NCI-H2081 treated with DMSO at 0.1 percent for 48 hours (cell line): ENCODE data around the gene FEN1.

Experiments used
- DNase-seq: peaks from one replicate; lab custom pipeline; 2025; lab: John Stamatoyannopoulos, UW

The FEN1 gene, protein sequence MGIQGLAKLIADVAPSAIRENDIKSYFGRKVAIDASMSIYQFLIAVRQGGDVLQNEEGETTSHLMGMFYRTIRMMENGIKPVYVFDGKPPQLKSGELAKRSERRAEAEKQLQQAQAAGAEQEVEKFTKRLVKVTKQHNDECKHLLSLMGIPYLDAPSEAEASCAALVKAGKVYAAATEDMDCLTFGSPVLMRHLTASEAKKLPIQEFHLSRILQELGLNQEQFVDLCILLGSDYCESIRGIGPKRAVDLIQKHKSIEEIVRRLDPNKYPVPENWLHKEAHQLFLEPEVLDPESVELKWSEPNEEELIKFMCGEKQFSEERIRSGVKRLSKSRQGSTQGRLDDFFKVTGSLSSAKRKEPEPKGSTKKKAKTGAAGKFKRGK

DNA sequence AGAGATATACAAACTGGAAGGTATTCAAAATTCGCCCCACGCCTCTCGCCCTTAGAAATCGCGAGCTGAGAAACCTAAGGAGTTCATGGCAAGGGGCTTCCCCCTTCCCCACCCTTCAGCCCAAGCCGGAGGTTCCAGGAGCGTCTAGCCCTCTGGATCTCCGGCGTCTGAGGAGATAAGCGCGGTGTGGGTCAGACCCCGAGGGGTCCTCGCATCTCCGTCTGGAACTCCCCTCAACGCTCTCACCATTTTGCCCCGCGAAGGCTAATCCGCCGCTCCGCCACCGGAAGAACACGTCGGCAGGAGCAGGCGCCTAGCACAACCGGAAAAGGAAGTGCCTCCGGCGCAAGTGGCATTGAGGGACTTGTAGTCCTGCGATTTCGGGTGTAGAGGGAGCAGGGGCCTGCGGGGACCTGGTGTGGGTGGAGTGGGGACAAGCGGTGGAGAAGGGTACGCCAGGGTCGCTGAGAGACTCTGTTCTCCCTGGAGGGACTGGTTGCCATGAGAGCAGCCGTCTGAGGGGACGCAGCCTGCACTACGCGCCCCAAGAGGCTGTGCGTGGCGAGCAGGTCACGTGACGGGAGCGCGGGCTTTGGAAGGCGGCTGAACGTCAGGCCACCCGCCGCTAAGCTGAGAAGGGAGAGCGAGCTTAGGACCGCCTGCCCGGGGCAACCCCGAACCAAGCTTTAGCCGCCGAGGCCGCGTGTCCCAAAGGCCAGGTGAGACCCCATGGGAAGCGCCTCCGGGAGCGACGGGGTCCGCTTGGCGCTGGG is at the start of gene FEN1, which contains the start of gene TMEM258:
Gene FEN1 (plus strand): TSS at position 602 of the 773 bp plus-strand sequence. CDS start 2,451 bp downstream, outside the sequence.
Gene TMEM258 (minus strand): TSS at position 290 of the 773 bp plus-strand sequence. CDS start 41 bp downstream, at position 249.
- DNase-seq, result peak; percentile 88

DNA sequence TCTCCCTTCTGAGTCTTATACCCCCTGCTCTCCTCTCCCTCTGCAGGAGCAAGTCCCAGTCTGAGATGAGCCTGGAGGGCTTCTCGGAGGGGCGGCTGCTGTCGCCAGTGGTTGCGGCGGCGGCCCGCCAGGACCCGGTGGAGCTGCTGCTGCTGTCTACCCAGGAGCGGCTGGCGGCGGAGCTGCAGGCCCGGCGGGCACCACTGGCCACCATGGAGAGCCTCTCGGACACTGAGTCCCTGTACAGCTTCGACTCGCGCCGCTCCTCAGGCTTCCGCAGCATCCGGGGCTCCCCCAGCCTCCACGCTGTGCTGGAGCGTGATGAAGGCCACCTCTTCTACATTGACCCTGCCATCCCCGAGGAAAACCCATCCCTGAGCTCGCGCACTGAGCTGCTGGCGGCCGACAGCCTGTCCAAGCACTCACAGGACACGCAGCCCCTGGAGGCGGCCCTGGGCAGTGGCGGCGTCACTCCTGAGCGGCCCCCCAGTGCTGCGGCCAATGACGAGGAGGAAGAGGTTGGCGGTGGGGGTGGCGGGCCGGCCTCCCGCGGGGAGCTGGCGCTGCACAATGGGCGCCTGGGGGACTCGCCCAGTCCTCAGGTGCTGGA is 49.1 kb upstream of the FEN1 start:
- DNase-seq, result no peak

DNA sequence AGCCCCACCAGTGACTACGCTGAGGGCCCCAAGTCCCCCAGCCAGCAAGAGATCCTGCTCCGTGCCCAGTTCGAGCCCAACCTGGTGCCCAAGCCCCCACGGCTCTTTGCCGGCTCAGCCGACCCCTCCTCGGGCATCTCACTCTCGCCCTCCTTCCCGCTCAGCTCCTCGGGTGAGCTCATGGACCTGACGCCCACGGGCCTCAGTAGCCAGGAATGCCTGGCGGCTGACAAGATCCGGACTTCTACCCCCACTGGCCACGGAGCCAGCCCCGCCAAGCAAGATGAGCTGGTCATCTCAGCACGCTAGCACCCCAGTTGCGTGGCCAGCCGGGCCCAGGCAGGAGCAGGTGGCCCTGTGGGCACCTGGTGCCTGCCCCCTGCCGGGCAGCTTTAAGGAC is 48.5 kb upstream of the FEN1 start:
- DNase-seq, result no peak

DNA sequence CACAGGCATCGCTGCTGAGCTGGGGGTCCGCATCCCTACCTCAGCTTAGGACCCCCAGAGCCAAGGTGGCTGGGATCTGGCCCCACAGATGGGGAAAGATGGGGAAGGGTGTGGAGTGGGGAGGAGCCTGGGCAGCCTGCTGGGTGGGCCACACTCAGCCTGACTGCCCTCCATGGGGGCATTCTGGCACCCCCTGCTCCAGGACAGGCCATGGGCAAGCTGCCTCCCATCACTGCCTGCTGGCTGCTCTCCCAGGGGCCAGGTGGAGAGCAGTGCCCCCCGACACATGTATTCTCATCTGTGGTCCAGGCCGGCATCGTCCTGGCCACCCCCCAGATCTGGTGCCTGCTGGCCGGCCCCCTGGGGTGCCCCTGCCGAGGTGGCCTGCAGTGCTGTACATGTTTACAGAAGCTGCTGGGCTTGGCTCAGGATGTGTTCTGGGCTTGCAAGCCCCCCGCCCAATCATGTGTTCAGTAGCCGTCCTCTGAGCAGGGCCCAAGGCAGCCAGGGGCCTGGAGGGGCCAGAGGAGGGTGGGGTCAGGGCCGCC is 48.0 kb upstream of the FEN1 start:
- no peak for DNase-seq

DNA sequence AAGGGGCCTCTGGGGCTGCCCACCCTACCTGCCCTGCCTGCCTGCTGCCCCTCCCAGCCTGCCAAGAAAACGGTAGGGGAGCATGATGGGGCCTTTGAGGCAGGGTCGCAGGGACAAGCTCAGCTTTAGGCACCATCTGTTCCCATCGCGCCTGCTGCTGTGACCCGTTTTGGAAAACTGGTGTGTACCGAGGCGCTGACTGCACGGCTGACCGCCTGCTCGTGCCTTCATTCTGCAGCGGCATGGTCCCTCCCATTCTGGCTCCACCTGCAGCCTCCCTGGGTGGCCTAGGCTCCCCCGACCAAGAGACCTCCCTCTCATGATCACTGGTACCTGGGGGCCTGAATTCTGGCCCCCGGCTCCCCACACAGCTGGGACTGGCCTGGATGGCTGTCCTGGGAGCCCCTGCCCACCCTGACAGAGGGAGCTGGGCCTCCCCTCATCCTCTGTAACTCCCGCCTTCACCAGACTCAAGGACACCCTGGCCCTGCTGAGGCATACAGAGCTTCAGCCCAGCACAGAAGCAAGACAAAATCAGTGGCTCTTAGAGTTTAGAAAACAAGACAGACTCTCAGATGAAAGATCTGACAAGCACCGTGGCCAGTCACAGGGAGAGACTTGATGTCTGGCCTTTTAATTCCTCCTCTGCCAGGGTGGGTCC is 46.8 kb upstream of the FEN1 start:
- DNase-seq, result no peak

DNA sequence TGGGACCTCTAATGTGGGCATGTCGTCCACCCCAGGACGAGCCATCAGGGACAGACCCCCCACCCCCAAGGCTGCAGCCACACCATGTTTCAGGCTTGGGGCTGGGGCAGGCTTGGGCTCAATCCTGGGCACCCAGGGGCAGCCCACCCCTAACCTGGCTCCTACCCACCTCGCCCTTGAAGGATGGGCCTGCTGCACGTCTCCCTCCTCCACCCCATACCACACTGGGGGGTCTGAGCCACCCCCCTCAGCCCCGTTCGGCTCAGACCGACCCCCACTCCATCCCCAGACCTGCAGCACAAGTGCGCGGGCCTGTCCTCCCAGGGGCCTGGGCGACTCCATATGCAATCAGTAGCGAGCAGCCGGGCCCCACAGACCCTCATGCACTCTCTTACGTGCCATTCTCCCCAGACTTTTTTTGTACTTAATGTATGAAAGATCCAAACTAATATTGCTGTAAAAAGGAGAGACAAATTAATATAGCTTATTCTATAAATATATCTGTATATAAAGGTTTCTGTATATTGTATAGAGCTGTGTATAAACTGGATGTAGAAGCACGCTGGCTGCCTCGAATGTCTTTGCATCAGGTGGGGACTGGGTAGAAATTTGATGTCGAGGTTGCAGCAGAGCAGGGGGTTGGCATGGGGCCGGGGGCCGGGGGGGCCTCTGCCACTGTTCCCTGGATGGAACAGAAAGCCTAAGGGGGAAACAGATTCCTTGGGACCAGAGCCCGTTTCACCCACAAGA is 46.1 kb upstream of the FEN1 start:
- no peak for DNase-seq

DNA sequence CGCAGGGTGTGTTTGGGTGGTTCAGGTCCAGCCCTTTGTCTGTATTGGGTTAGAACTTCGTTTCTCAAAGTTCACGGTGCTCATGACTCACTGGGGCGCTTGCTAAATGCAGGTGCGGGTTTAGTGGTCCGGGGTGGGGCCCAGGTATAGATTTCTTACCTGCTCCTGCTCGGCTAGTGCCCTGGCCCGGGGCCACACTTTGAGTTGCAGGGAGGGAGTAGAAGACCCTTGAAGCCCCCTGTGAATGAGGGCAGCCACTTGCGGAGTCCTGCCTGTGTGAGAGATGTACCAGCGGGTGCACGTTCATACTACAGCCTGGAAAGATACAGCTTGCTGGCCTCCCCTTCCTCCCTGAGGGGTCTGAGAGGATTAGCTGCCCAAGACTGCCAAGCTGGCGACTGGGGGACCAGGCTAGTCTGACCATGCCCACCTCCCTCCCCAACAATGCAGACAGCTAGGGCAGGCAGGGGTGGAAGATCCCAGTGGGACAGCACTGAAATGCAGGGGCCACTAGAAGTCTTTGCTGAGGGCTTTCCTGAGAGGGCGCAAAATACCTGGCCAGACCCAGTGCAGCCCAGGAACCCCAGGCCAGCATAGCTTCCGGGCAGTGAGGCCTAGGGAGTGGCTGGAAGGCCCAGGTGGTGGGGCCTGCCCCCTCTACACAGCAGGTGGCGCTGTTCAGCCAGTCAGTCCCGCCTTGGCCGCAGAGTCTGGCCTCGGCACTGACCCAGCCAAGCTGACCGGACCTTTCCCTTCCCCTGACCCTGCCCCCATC is 45.3 kb upstream of the FEN1 start:
- no peak for DNase-seq

DNA sequence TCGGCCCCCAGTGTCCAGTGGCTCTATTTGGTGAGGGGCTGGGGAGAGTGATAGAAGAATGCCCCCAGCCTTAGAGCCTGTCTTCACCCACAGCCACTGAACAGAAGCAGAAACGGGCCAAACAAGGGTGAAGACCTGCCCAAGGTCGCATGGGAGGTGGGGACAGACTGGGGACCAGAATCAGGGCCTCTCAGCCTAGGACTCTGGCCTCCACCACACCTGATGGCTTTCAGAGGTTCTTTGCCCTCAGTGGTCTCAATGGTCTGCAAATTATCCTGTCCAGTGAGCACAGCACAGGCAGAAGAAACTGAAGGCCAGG is 44.8 kb upstream of the FEN1 start:
- no peak for DNase-seq

DNA sequence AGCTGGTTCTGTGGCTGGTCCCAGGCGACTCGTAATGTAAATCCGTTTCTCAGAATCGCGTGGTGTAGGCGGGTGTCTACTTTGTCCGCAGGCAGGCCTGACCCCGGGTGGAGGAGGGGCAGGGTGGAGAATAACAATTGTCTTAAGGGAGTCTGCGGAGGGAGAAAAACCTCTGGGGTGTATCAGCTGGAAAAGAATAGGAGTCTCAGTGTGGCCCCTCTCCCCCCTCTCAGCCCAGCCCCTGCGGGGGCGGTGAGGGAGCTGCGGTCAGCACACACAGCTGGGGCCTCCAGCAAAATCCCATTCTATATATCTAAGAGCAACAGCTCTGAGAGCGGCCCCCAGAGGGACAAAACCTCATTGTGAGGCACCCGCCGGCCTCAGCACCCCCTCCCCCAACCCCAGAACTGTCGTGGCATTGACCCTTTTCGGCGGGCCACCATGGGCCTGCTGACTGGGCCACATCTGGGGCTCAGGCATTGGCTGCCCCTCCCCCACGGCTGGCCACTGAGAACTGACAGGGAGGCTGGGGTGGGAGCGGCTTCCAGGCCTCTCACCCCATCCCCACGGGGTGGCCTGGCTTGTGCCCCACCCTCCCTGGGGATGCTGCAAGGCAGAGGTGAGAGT is 43.0 kb upstream of the FEN1 start:
- no peak for DNase-seq

DNA sequence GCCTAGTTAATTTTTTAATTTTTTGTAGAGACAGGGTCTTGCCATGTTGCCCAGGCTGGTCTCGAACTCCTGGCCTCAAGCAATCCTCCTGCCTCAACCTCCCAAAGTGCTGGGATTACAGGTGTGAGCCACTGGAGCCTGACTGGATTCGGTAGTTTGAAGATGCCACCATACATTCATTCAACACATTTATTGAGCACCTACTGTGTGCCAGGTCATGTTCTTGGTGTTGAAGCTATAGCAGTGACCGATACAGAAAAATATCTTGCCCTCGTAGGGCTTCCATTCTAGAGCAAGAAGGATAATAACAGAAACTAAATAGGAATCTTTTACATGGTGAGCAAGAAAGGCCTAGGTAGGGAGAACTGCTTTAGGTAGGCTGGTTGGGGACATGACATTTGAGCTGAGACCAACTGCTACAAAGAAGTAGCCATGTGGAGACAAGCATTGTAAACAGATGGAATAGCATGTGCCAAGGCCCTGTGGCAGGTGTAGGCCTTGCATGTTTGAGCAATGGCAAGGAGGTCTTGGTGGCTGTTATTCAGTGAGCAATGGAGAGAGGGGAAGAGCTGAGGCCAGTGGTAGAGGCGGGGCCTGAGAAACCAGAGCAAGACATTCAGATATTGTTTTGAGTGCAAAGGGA is 42.0 kb upstream of the FEN1 start:
- no peak for DNase-seq

DNA sequence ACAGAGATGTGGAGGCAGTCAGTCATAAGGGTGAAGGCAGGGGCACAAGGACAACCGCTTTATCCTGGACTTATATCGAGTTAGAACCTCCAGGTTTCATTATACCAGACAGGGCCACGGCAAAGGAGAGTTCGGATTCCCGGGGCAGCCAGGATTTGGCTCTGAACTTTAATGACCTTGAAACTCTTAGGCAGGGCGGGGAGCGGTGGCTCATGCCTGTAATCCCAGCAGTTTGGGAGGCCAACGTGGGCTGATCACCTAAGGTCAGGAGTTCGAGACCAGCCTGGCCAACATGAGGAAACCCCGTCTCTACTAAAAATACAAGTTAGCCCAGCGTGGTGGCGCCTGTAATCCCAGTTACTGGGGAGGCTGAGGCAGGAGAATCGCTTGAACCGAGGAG is 41.3 kb upstream of the FEN1 start:
- no peak for DNase-seq

DNA sequence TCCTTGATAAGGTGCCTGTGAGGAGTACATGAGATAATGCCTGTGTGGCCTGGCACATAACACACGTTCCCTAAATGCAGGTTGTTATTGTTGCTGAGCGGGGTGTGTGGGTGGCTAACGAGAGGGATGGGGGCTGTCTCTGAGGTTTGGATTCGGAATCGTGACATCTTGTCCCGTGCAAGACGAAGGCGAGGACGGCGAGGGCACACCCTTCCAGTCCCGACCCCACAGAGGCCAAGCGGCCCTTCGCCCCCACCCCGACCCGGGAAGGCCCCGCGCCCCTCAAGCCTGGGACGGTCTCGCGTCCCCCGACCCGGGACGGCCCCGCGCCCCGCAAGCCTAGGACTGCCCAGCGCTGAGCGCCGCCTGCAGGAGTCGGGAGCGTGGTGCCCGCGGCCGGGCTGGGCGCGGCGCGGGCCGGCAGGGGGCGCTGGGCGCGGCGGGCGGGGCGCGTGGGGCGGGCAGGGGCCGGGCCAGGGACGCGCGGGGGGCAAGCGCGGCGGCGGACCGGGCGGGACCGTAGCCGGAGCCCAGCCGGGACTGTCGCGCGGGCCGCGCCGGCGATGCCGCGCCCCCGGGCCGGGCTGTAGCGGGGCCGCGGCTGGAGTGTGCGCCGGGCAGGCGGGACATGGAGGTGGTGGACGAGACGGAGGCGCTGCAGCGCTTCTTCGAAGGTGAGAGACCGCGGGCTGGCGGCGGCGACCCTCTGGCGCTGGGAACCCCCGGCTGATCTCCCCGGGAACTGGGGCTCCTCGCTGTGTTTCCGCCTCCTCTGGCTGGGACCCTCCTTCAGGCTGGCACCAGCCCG is 40.4 kb upstream of the FEN1 start, which contains the start of gene MYRF:
Gene MYRF (plus strand): TSS at position 520 of the 808 bp plus-strand sequence. CDS start 109 bp downstream, at position 629.
- no peak for DNase-seq

DNA sequence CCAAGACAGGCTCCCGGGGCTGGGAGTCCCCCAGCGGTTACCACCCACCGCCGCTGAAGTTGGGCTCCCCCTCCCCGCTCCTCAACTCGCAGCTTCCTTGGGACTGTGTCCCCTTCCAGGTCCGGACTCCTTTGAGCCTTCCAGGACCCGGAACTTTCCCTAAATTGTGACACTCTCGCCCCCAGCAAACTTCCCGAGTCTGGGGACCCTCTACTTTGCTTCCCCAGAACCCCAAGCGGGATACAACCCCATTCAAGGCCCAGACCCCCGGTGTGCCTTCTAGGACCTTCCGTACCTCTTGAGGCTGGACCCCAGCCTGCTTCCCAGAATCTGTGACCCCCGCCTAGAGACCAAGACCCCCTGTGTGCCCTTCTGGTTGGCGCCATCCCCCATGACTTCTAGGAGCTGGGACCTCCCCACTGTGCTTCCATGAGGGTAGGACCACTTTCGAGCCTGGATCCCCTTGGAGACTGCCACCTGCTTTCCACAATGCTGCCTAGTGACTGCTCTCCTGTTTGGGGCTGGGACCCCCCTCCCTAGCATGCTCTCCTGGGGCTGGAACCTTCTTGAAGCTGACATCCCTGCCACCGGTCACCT is 39.7 kb upstream of the FEN1 start:
- no peak for DNase-seq

DNA sequence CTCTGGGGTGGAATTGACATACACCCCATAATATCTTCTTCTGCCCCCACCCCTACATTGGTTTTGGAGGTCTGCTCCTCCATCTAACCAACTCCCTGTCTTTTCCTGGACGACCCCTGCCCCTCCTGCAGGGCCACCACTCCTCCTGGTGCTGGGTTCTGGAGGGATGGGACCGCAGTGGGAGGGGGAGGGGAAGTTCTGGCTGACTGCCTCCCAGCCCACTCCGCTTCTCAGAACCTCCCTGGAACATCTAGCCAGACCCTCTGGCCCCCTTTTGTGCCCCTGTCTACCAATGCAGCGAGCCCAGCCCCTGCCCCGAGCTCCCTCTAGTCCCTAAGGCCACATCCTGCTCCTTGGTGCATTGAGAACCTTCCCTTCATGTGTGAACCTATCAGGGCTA is 39.0 kb upstream of the FEN1 start:
- DNase-seq, result no peak

DNA sequence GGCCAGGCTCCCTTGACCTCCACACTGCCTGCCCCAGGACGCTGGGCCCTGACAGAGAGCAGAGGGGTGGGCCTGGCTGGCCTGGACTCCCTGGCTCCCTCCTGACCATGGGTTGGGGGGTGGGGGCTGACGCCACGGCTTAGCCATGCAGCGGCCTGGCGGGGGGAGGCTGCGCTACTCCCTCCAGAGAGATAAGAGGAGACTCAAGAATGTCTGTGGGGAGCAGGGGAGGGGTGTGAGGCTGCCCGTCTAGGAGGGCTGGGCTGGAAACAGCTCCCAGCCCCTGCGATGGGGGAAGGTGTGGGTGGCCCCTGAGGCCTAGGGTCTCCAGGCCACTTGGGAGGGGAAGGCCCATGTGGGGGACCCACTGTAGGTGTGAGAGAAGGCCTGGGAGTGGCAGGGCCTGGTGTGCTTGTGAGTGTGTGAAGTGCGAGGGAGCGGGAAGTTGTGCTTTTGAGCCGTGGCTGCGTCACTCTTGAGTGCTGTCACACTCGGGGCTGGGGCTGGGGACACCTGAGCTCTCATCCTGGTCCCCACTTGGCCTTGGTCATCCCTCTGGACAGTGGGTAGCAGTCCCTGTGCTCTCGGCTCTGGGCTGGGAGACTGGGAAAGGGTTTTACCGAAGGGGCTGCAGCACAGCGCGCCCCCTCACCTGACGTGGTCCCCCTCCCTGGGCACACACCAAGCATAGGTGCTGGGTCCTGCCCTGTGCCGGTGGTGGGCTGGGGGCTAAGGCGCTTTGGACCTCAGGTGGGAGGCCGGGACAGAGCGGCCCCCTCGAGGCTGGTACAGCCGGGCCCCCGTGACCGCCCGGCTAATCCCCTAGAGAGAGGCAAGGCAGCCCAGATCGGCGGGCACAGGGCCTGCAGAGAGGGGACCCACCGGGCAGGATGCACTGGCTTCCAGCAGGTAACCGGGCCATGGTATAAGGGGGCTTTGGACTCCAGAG is 37.9 kb upstream of the FEN1 start:
- no peak for DNase-seq

DNA sequence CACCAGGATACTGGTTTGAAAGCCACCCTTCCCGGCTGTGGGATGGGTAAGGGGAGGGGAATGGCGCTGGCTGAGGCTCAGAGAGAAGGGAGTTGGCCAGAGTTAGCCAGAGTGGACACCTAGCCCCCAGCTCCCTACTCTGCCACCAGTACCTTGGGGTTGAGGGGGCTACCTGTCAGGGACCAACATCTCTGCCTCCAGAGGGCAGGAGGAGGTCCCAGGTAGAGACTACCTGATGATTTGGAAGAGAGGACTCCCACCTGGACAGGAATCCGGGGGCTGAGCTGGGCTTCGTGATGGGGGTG is 36.6 kb upstream of the FEN1 start:
- no peak for DNase-seq
